ENCODE results near the gene BBX.

Gene BBX

GRCh38 chr3:107522510-107523288 lies at the start of gene BBX:
BBX (plus strand) TSS chr3:107522962; CDS start chr3:107710461, 187,499 bp downstream.
- DNase-seq, result peak; percentile 84 to 95

GRCh38 chr3:107476462-107476861 lies 46.3 kb upstream of the BBX start:
- no peak for DNase-seq

GRCh38 chr3:107487490-107487889 lies 35.3 kb upstream of the BBX start:
- no peak for DNase-seq

- DNase-seq, result no peak
These were observed 33.8 kb upstream of the BBX start for GRCh38 chr3:107488942-107489341.

GRCh38 chr3:107493134-107493533 lies 29.6 kb upstream of the BBX start:
- no peak for DNase-seq

GRCh38 chr3:107496855-107497254 lies 25.9 kb upstream of the BBX start:
- DNase-seq, result no peak

GRCh38 chr3:107498646-107499045 lies 24.1 kb upstream of the BBX start:
- no peak for DNase-seq

- no peak for DNase-seq
These were observed 16.3 kb upstream of the BBX start for GRCh38 chr3:107506458-107506857.

GRCh38 chr3:107508331-107508730 lies 14.4 kb upstream of the BBX start:
- no peak for DNase-seq

GRCh38 chr3:107512108-107512507 lies 10.7 kb upstream of the BBX start:
- DNase-seq, result no peak

- no peak for DNase-seq
These were observed 8.3 kb upstream of the BBX start for GRCh38 chr3:107514453-107514852.

GRCh38 chr3:107516475-107516874 lies 6.3 kb upstream of the BBX start:
- DNase-seq, result no peak

GRCh38 chr3:107520535-107520934 lies 2.2 kb upstream of the BBX start:
- no peak for DNase-seq

GRCh38 chr3:107521469-107522059 lies 1.2 kb upstream of the BBX start:
- no peak for DNase-seq

- peak; percentile 50 to 63 for DNase-seq
These were observed 452 bp downstream of the BBX start for GRCh38 chr3:107523289-107523538.

GRCh38 chr3:107523539-107524325 lies 970 bp downstream of the BBX start:
- peak; percentile 50 to 56 for DNase-seq

- peak in 1 of 2 experiments; percentile 24 for DNase-seq
These were observed 1.6 kb downstream of the BBX start for GRCh38 chr3:107524326-107524840.

- peak; percentile 17 to 48 for DNase-seq
These were observed 2.3 kb downstream of the BBX start for GRCh38 chr3:107524841-107525643.

GRCh38 chr3:107525644-107526305 lies 3.0 kb downstream of the BBX start:
- DNase-seq, result peak; percentile 11 to 27

- DNase-seq, result no peak
These were observed 9.2 kb downstream of the BBX start for GRCh38 chr3:107531917-107532469.

- no peak for DNase-seq
These were observed 18.1 kb downstream of the BBX start for GRCh38 chr3:107540857-107541256.

GRCh38 chr3:107542665-107543064 lies 19.9 kb downstream of the BBX start:
- no peak for DNase-seq
